ENCODE measurements around the gene DPYD.

DPYD gene

DNA sequence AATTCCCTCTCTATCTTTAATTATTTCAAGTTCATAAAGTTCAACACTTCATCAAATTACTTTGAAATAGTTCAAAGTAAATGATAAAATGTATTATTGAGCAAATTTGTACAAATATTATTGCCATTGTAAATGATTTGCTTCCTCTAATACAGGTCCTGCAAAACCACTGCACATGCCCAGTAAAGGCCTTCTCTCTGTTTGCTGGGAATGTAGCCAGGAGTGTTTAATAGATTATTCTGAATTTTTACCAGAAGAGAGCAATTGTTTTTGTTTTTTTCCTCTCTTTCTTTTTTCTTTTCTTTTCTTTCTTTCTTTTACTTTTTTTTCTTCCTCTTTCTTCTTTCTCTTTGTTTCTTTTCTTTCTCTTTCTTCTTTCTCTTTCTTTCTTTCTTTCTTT is 713.0 kb downstream of the DPYD start:
- Histone ChIP-seq H3K27me3 (ENCODE audit: insufficient read depth, low read length) (no peaks in the 10 kb centered on the region), H2AFZ (ENCODE audit: low read length, unreplicated experiment) (no peak overlapping the region), H3K27ac (ENCODE audit: low read depth, low read length) (no peak overlapping the region), H3K79me2 (ENCODE audit: control insufficient read depth, insufficient read depth, low read length, unreplicated experiment) (no peaks in the 10 kb centered on the region), H3K36me3 (ENCODE audit: insufficient read depth, low read length) (no peaks in the 10 kb centered on the region), H3K4me1 (ENCODE audit: control insufficient read depth, insufficient read depth, low read length, unreplicated experiment) (peaks cover 4% of the 10 kb centered on the region), H3K4me3 (ENCODE audit: low read depth, low read length) (no peak overlapping the region)

DNA sequence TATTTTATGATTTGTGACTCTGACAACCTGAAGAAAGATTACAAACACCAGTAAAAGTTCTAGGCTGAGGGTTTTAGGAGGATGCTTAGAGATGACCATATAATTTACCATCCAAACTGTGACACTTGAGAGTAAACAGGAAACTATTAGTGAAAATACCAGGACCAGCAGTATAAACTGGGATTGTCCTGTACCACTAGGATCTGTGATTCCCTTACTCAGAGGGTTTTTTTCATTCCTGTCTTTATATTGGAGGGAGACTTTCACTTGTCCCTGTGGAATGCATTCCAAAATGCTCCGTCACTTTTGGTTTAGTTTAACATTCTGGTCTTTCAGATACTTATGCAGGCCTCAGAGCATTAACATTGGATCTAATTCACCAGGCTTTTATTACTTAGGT is 716.4 kb downstream of the DPYD start:
- no peak overlapping the region for H3K4me3 ChIP-seq (ENCODE audit: low read depth, low read length)
- H2AFZ ChIP-seq (ENCODE audit: low read length, unreplicated experiment), result no peak overlapping the region
- H3K36me3 ChIP-seq (ENCODE audit: insufficient read depth, low read length), result no peaks in the 10 kb centered on the region
- no peaks in the 10 kb centered on the region for H3K79me2 ChIP-seq (ENCODE audit: control insufficient read depth, insufficient read depth, low read length, unreplicated experiment)
- peaks cover 4% of the 10 kb centered on the region for H3K4me1 ChIP-seq (ENCODE audit: control insufficient read depth, insufficient read depth, low read length, unreplicated experiment)
- H3K27ac ChIP-seq (ENCODE audit: low read depth, low read length), result no peak overlapping the region
- no peaks in the 10 kb centered on the region for H3K27me3 ChIP-seq (ENCODE audit: insufficient read depth, low read length)

DNA sequence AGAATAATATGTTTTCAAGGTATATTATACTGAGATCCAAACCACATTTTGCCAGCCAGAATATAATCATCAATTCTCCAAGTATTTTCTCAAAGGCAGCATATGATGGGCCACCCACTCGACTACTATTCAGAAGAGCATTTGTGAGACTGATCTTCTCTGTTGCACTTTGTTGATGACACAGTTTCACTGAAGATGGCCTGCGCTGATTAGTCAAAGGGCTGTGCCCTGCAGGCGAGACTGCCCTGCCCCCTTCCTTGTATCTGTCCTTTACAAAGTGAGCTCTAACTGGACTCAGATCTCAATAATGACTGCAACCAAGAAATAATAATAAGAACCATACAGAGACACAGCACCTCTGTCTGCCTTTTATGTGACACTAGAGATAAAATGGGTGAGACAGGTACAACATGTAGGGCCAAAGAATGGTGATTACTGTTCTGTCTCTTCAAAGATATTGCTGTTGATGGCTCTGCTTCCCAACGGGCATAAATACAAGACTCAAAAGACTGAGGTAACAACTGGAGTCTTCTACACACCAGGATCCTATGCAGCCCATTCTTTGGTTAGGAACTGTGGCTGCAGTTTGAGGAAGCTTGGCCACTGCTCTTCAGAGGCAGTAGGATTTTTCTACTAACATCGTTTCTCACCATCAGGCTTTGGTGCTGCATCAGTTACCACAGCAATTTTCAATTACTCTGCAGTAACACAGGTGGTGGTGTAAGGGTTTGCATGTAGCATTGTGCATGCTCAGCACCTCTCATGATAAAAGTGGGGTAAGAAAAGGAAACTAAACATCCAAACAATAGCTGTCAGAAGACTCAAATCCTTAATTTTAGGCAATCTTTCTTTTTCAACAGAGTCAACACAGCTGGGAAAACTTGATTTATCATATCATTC is 718.1 kb downstream of the DPYD start:
- no peaks in the 10 kb centered on the region for H3K79me2 ChIP-seq (ENCODE audit: control insufficient read depth, insufficient read depth, low read length, unreplicated experiment)
- no peak overlapping the region for H3K4me3 ChIP-seq (ENCODE audit: low read depth, low read length)
- no peak overlapping the region for H2AFZ ChIP-seq (ENCODE audit: low read length, unreplicated experiment)
- no peaks in the 10 kb centered on the region for H3K27me3 ChIP-seq (ENCODE audit: insufficient read depth, low read length)
- H3K36me3 ChIP-seq (ENCODE audit: insufficient read depth, low read length), result no peaks in the 10 kb centered on the region
- peaks cover 4% of the 10 kb centered on the region for H3K4me1 ChIP-seq (ENCODE audit: control insufficient read depth, insufficient read depth, low read length, unreplicated experiment)
- no peak overlapping the region for H3K27ac ChIP-seq (ENCODE audit: low read depth, low read length)

DNA sequence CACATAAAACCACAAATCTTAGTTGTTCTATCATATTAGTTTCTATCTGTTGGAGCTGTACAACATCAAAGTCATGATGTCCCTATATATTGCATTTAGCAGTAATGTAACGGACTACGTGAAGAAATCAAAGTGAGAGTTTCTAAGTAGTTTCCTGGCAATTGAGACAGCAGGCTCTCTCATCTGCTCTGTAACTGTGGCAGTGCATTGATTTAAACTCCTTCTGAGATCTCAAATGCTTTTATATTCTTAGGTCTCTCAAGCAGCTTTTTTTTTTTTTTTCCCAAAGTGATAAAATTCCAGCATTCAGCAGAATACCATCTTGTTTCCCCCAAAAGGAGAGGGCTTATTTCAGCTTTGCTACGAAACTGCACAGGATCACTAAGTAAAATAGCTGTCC is 719.2 kb downstream of the DPYD start:
- no peaks in the 10 kb centered on the region for H3K36me3 ChIP-seq (ENCODE audit: insufficient read depth, low read length)
- H2AFZ ChIP-seq (ENCODE audit: low read length, unreplicated experiment), result no peak overlapping the region
- no peaks in the 10 kb centered on the region for H3K27me3 ChIP-seq (ENCODE audit: insufficient read depth, low read length)
- no peaks in the 10 kb centered on the region for H3K79me2 ChIP-seq (ENCODE audit: control insufficient read depth, insufficient read depth, low read length, unreplicated experiment)
- no peak overlapping the region for H3K27ac ChIP-seq (ENCODE audit: low read depth, low read length)
- H3K4me1 ChIP-seq (ENCODE audit: control insufficient read depth, insufficient read depth, low read length, unreplicated experiment), result peaks cover 4% of the 10 kb centered on the region
- H3K4me3 ChIP-seq (ENCODE audit: low read depth, low read length), result no peak overlapping the region

DNA sequence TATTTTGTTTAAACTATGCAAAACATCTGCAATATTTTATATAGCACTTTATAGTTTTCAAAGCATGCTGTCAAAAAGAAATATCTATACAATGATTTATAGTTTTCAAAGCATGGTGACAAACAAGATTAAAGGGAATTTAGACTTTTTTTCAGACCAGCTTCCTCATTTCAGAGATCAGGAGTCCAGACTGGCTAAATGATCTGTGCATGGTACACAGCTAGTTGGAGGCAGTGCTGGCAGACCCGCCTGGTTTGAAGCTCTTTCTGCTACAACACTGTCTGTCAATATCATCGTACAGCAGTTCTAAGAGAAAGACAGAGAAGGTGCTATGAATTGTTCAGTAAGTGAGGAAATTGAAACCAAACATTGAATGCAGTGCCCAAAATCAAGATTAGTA is 720.2 kb downstream of the DPYD start:
- no peaks in the 10 kb centered on the region for H3K36me3 ChIP-seq (ENCODE audit: insufficient read depth, low read length)
- no peak overlapping the region for H3K27ac ChIP-seq (ENCODE audit: low read depth, low read length)
- H3K79me2 ChIP-seq (ENCODE audit: control insufficient read depth, insufficient read depth, low read length, unreplicated experiment), result no peaks in the 10 kb centered on the region
- H3K4me1 ChIP-seq (ENCODE audit: control insufficient read depth, insufficient read depth, low read length, unreplicated experiment), result peaks cover 4% of the 10 kb centered on the region
- H3K4me3 ChIP-seq (ENCODE audit: low read depth, low read length), result no peak overlapping the region
- no peaks in the 10 kb centered on the region for H3K27me3 ChIP-seq (ENCODE audit: insufficient read depth, low read length)
- H2AFZ ChIP-seq (ENCODE audit: low read length, unreplicated experiment), result no peak overlapping the region

DNA sequence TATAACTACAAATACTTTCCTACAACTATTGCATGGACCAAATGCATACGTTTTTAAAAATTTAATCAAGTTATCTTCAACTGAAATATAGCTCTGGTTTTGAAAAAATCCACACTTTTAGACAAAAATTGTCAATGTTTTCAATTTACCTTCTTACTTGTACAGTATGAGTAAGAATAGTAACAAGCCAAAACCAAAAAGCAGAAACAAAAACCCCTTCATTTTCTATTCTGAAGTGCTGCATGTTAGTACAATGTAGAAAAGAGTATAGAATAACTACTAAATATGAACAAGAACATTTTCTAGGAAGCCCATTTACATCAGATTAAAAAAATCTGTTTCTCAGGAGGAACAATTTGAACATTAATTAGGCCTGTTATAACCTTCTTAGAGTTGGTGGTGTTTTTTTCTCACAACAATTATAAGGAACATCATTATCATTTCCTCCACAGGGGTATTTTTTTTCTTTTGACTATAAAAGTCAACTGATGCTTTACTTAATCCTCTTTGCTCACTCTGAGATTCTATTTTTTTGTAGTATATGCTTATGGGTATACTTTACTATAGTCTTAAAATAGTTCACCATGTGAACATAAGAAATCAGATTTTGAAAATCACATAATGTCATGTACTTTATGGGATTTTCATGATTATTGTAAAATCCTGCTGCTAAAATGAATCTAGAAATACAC is 723.9 kb downstream of the DPYD start:
- no peaks in the 10 kb centered on the region for H3K79me2 ChIP-seq (ENCODE audit: control insufficient read depth, insufficient read depth, low read length, unreplicated experiment)
- H3K4me3 ChIP-seq (ENCODE audit: low read depth, low read length), result no peak overlapping the region
- H3K4me1 ChIP-seq (ENCODE audit: control insufficient read depth, insufficient read depth, low read length, unreplicated experiment), result peaks cover 17% of the 10 kb centered on the region
- no peak overlapping the region for H3K27ac ChIP-seq (ENCODE audit: low read depth, low read length)
- no peaks in the 10 kb centered on the region for H3K27me3 ChIP-seq (ENCODE audit: insufficient read depth, low read length)
- no peak overlapping the region for H2AFZ ChIP-seq (ENCODE audit: low read length, unreplicated experiment)
- H3K36me3 ChIP-seq (ENCODE audit: insufficient read depth, low read length), result no peaks in the 10 kb centered on the region

DNA sequence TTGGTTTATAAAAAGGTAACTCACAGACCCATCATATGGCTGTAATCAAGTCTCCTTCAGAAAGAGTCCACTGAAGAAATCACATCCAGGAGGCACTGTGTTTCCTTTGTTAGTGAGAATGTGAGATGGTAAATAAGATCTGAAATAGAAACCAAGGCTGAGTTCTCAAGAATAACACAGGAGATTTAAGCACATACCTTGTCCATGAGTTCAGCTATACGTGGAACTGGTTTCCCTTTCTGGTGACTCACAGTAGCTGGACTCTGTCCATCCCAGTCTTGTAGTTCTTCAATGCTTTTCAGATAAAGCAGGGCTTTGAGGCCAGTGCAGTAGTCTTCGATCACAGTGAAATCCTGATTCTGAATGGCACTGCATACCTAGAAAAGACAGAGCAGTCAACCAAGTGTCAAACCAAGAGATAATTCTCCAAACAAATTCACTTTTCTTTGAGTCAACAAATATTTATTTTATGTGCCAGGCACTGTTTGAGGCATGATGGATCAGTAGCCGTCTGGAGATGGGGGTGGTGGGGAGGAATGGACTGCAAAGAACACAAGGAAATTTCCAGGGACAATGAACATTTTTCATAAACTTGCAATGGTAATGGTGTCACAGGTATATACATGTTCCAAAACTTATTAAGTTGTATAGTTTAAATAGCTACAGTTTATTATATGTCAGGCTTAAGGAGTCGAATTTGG is 727.8 kb downstream of the DPYD start:
- peak overlapping the region; percentile 30 for H2AFZ ChIP-seq (ENCODE audit: low read length, unreplicated experiment)
- H3K27ac ChIP-seq (ENCODE audit: low read depth, low read length), result peak overlapping the region; percentile 76
- H3K4me1 ChIP-seq (ENCODE audit: control insufficient read depth, insufficient read depth, low read length, unreplicated experiment), result peaks cover 32% of the 10 kb centered on the region
- H3K79me2 ChIP-seq (ENCODE audit: control insufficient read depth, insufficient read depth, low read length, unreplicated experiment), result no peaks in the 10 kb centered on the region
- peaks cover 5% of the 10 kb centered on the region for H3K36me3 ChIP-seq (ENCODE audit: insufficient read depth, low read length)
- H3K27me3 ChIP-seq (ENCODE audit: insufficient read depth, low read length), result no peaks in the 10 kb centered on the region
- peak overlapping the region; percentile 47 for H3K4me3 ChIP-seq (ENCODE audit: low read depth, low read length)

DNA sequence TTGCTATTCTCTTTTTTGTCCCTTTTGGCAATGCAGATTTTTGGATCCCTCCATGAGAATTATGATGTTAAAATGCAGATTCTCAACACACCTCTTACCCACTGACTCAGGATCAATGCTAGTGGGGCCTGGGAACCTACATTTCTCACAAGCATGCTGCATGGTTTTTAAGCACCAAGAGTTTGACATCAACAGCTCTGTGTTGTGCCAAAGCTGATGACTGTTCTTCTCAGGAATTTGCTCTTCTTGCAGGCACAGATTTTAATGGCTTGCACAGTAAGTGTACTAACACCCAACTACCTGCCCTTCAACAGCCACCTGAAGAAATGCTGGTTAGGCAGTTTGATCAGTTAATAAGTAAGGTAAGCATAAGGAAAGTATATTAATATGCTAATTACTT is 730.5 kb downstream of the DPYD start:
- no peak overlapping the region for H3K27ac ChIP-seq (ENCODE audit: low read depth, low read length)
- no peak overlapping the region for H2AFZ ChIP-seq (ENCODE audit: low read length, unreplicated experiment)
- H3K27me3 ChIP-seq (ENCODE audit: insufficient read depth, low read length), result no peaks in the 10 kb centered on the region
- H3K36me3 ChIP-seq (ENCODE audit: insufficient read depth, low read length), result peaks cover 5% of the 10 kb centered on the region
- H3K4me3 ChIP-seq (ENCODE audit: low read depth, low read length), result no peak overlapping the region
- H3K79me2 ChIP-seq (ENCODE audit: control insufficient read depth, insufficient read depth, low read length, unreplicated experiment), result no peaks in the 10 kb centered on the region
- peaks cover 32% of the 10 kb centered on the region for H3K4me1 ChIP-seq (ENCODE audit: control insufficient read depth, insufficient read depth, low read length, unreplicated experiment)

DNA sequence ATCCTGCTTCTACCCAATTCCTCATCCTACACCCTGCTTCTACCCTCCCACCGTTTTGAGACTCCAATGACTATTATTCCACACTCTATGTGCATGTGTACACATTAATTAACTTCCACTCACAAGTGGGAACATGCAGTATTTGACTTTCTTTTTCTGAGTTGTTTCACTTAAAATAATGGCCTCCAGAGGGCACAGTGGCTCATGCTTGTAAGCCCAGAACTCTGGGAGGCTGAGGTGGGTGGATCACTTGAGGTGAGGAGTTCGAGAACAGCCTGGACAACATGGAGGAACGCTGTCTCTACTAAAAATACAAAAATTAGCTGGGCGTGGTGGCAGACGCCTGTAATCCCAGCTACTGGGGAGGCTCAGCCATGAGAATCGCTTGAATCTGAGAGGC is 734.5 kb downstream of the DPYD start:
- Histone ChIP-seq H3K4me1 (ENCODE audit: control insufficient read depth, insufficient read depth, low read length, unreplicated experiment) (peaks cover 10% of the 10 kb centered on the region), H3K27ac (ENCODE audit: low read depth, low read length) (no peak overlapping the region), H3K79me2 (ENCODE audit: control insufficient read depth, insufficient read depth, low read length, unreplicated experiment) (no peaks in the 10 kb centered on the region), H3K36me3 (ENCODE audit: insufficient read depth, low read length) (peaks cover 2% of the 10 kb centered on the region), H3K27me3 (ENCODE audit: insufficient read depth, low read length) (no peaks in the 10 kb centered on the region), H2AFZ (ENCODE audit: low read length, unreplicated experiment) (no peak overlapping the region), H3K4me3 (ENCODE audit: low read depth, low read length) (no peak overlapping the region)

DNA sequence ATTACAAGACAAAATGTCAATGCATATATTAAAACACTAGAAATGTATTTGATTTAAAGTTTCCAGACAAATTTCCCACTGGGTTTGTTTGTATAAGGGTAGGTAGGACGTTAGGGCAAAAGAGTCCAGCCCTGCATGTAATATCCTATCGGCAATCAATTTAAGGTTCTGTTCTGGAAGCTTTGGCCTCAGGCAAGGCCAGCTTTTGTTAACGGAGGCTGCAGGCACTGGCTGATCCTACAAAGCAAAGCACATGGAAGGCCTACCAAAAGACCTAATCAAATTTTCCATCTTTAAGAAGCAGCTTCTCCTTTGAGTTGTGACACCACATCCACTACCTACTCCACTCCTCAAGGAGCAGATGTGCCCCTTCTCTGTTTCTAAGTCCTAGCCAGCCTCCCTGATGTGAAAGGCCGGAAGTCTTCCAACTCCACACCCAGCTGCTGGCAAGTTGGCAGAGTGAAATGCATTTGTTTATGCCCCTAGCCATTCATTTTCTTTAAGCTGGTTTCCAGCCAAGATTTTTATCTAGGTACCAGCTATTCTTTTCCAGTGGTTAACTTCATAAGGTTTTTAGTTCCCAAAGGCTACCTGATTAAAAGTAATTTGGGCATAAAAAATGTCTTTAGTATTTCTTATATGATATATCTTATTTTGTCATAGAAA is 746.7 kb downstream of the DPYD start:
- Histone ChIP-seq H3K27ac (ENCODE audit: low read depth, low read length) (no peak overlapping the region), H3K4me1 (ENCODE audit: control insufficient read depth, insufficient read depth, low read length, unreplicated experiment) (no peaks in the 10 kb centered on the region), H3K27me3 (ENCODE audit: insufficient read depth, low read length) (no peaks in the 10 kb centered on the region), H3K4me3 (ENCODE audit: low read depth, low read length) (no peak overlapping the region), H2AFZ (ENCODE audit: low read length, unreplicated experiment) (no peak overlapping the region), H3K36me3 (ENCODE audit: insufficient read depth, low read length) (peaks cover 4% of the 10 kb centered on the region; the same call in 1 of the 2 replicates), H3K79me2 (ENCODE audit: control insufficient read depth, insufficient read depth, low read length, unreplicated experiment) (no peaks in the 10 kb centered on the region)

Measured in ACC112 (cell line).